HG02981 (cell line): ENCODE results near the gene RARS1.

Experiments used
- ATAC-seq: cut with Tn5 transposase; IDR thresholded peaks from one replicate; pipeline ENCODE4 v1.9.1; 2021; ENCODE audit warnings: mild to moderate bottlenecking, moderate library complexity; ENCODE audit not compliant: unreplicated experiment

The RARS1 gene

GRCh38 chr5:168486136-168486879 lies at the start of gene RARS1:
TSS of gene RARS1 (plus strand) at chr5:168486471. CDS start at chr5:168486499, 28 bp downstream.
- ATAC-seq, result peak; percentile 77

GRCh38 chr5:168438349-168438748 lies 47.9 kb upstream of the RARS1 start:
- ATAC-seq, result no peak

GRCh38 chr5:168443533-168443932 lies 42.7 kb upstream of the RARS1 start:
- no peak for ATAC-seq

GRCh38 chr5:168443950-168444700 lies 42.1 kb upstream of the RARS1 start:
- no peak for ATAC-seq

GRCh38 chr5:168446983-168447619 lies 39.2 kb upstream of the RARS1 start:
- no peak for ATAC-seq

GRCh38 chr5:168447808-168448207 lies 38.5 kb upstream of the RARS1 start:
- ATAC-seq, result no peak

- ATAC-seq, result no peak
Observed at GRCh38 chr5:168449166-168449565, 37.1 kb upstream of the RARS1 start.

GRCh38 chr5:168451565-168451964 lies 34.7 kb upstream of the RARS1 start:
- ATAC-seq, result no peak

- ATAC-seq, result no peak
Observed at GRCh38 chr5:168455201-168455600, 31.1 kb upstream of the RARS1 start.

- no peak for ATAC-seq
Observed at GRCh38 chr5:168457542-168457941, 28.7 kb upstream of the RARS1 start.

GRCh38 chr5:168460606-168461005 lies 25.7 kb upstream of the RARS1 start:
- ATAC-seq, result no peak

- ATAC-seq, result no peak
Observed at GRCh38 chr5:168463081-168463480, 23.2 kb upstream of the RARS1 start.

GRCh38 chr5:168464214-168464613 lies 22.1 kb upstream of the RARS1 start:
- ATAC-seq, result no peak

GRCh38 chr5:168464641-168465040 lies 21.6 kb upstream of the RARS1 start:
- no peak for ATAC-seq

GRCh38 chr5:168467755-168468330 lies 18.4 kb upstream of the RARS1 start:
- ATAC-seq, result no peak

GRCh38 chr5:168468836-168469235 lies 17.4 kb upstream of the RARS1 start:
- no peak for ATAC-seq

- no peak for ATAC-seq
Observed at GRCh38 chr5:168469816-168470215, 16.5 kb upstream of the RARS1 start.

- ATAC-seq, result no peak
Observed at GRCh38 chr5:168471785-168472184, 14.5 kb upstream of the RARS1 start.

GRCh38 chr5:168472329-168472728 lies 13.9 kb upstream of the RARS1 start:
- ATAC-seq, result no peak

- ATAC-seq, result no peak
Observed at GRCh38 chr5:168474319-168474718, 12.0 kb upstream of the RARS1 start.

- no peak for ATAC-seq
Observed at GRCh38 chr5:168477060-168477459, 9.2 kb upstream of the RARS1 start.
